WERI-Rb-1 (cell line): ENCODE results near the gene CLN6.
A peak's percentile ranks its signal among the peaks of the same experiment; 100 is the strongest.

ENCODE experiments used
- DNase-seq: peaks from one replicate; pipeline ENCODE4 v3.0.0-alpha.2; 2020
- H3K27ac ChIP-seq: fragments of 250-450 bp; sonication (Bioruptor Pico); 2 replicates; pipeline ENCODE4 v1.5.1; 2020; ENCODE audit warnings: mild to moderate bottlenecking, moderate library complexity
- H3K27me3 ChIP-seq: fragments of 250-450 bp; sonication (Bioruptor Pico); 2 replicates; pipeline ENCODE4 v1.5.1; 2021; ENCODE audit warnings: mild to moderate bottlenecking, low read depth, moderate library complexity; ENCODE audit not compliant: insufficient read depth, severe bottlenecking
- H3K36me3 ChIP-seq: fragments of 250-450 bp; sonication (Bioruptor Pico); 2 replicates; pipeline ENCODE4 v1.5.1; 2020; ENCODE audit warnings: mild to moderate bottlenecking, moderate library complexity
- H3K4me3 ChIP-seq: 2 replicates; pipeline ENCODE4 v1.5.1; 2011; ENCODE audit warnings: low read depth, mild to moderate bottlenecking, control low read depth, low read length
- H3K9me3 ChIP-seq: fragments of 250-450 bp; sonication (Bioruptor Pico); 2 replicates; pipeline ENCODE4 v1.5.1; 2021; ENCODE audit warnings: mild to moderate bottlenecking, moderate library complexity; ENCODE audit not compliant: severe bottlenecking
- CTCF ChIP-seq: IDR thresholded peaks from 2 replicates; pipeline ENCODE4 v1.5.1; 2011; ENCODE audit warnings: low read depth, mild to moderate bottlenecking, control low read depth, inconsistent platforms, low read length

Gene CLN6

DNA sequence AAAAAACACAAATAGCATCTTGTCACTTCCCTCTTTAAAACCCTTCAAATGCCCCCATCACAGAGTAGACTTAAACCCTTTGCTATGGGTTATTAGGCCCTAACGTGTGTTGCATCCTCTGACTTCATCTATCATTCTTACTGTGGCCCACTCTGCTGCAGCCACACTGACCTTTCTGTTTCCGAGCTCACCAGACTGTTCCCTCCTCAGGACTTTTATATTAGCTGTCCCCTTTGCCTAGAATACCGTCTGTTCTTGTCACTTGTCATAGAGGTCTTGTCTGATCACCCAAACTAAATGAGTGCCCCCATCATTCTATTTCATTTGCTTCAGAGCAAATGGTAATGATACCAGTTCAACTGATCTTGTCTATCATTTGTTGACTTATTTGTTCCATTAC is 47.1 kb upstream of the CLN6 start:
- Histone ChIP-seq H3K36me3 (peaks cover 31% of the 10 kb centered on the region), H3K9me3 (no peaks in the 10 kb centered on the region), H3K27me3 (no peaks in the 10 kb centered on the region), H3K4me3 (peak overlapping the region; percentile 70), H3K27ac (peak overlapping the region; percentile 99)
- no peak for TF ChIP-seq CTCF
- DNase-seq = no peak

GRCh38 chr15:68275165-68275746 is 45.7 kb upstream of the CLN6 start:
- peaks cover 22% of the 10 kb centered on the region for H3K36me3 ChIP-seq
- DNase-seq = no peak
- H3K27me3 ChIP-seq = no peaks in the 10 kb centered on the region
- no peak overlapping the region for H3K4me3 ChIP-seq
- no peaks in the 10 kb centered on the region for H3K9me3 ChIP-seq
- TF ChIP-seq CTCF = no peak
- H3K27ac ChIP-seq = no peak overlapping the region

- Histone ChIP-seq H3K36me3 (peaks cover 13% of the 10 kb centered on the region), H3K9me3 (no peaks in the 10 kb centered on the region), H3K27me3 (no peaks in the 10 kb centered on the region), H3K4me3 (no peak overlapping the region), H3K27ac (no peak overlapping the region)
- no peak for TF ChIP-seq CTCF
- DNase-seq = no peak
Observed at GRCh38 chr15:68274201-68274848, 44.8 kb upstream of the CLN6 start.

- Histone ChIP-seq H3K9me3 (no peaks in the 10 kb centered on the region), H3K36me3 (peaks cover 5% of the 10 kb centered on the region), H3K4me3 (no peak overlapping the region), H3K27me3 (no peaks in the 10 kb centered on the region), H3K27ac (no peak overlapping the region)
- TF ChIP-seq CTCF = no peak
- no peak for DNase-seq
Observed at GRCh38 chr15:68272721-68273271, 43.3 kb upstream of the CLN6 start.

DNA sequence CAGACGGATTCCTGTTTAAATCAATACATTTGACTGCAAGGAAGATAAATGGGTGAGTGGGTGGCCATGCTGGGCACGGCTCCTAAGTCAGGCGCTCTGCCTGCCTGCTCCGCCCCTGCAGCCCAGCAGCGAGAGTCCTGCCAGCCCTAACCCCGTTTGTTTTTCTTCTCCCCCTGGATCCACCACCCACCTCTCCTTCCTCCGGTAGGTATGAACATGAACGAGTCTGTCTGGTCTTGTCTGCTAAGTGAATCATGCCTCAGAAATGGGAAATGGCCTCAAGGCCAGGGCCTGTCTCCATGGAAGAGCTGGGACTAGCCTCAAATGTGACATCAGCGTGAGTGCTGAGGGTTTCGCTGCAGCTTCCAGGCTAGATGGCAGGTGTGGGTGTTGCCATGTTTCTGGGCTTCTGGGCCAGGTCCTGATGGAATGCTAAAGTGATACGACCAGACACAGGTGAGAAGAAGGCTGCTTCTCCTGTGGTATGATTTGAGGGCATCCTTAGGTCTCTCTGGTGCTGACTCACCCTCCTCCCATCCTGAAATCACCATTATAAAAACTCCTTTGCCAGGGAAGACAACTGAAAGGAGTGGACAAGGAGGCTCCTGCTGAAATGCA is 42.4 kb upstream of the CLN6 start:
- no peak overlapping the region for H3K4me3 ChIP-seq
- no peaks in the 10 kb centered on the region for H3K9me3 ChIP-seq
- TF ChIP-seq CTCF = no peak
- H3K27me3 ChIP-seq = no peaks in the 10 kb centered on the region
- no peaks in the 10 kb centered on the region for H3K36me3 ChIP-seq
- no peak overlapping the region for H3K27ac ChIP-seq
- peak; percentile 27 for DNase-seq
